Midbrain (tissue), 1 donor: ENCODE results near the gene ATP2C2.

ENCODE experiments used
- DNase-seq: peaks from one replicate; lab custom pipeline; 2025; lab: John Stamatoyannopoulos, UW

The ATP2C2 gene

DNA sequence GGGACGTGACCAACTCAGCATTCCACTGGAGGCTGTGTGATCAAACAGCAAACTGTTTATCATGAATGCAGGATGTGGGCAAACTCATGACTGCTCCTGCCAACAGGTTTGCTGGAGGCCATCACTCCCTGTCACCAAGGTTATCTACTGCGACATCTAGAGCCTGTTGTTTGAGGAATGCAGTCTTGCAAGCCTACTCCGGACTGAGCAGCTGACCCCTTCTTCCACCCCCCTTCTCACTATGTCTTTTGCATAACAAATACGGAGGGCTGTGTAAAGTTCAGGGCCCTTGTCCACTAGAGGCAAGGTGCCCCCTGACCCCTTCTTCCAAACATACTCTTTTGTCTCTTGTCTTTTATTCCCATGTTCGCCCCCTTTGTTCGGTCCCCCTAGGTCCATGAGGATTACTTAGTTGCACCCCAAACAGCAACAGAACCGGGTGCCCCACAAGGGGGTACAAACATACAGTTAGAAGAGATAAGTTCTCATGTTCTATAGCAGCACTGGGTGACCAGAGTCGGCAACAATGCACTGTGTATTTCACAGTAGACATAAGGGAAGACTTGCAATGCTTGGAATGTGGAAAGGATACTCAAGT, 107.4 kb downstream of the ATP2C2 start:
- DNase-seq = no peak

DNA sequence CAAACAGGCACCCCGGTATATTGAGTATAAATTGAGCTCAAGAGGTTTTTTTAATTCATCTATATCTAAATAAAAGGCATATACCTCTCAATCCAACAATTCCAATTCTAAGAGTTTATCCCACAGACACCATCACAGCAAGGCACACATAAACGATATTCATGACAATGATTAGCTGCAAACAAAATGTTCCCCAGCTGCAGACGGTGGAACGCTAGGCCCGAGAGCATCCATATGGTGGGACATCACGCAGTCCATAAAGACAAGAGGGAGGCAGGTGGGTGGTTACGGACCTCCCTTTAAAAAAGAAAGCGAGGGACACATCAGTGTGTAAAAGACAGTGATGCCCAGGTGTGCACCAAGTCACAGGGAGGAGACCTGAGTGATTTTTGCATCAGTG, 108.1 kb downstream of the ATP2C2 start:
- no peak for DNase-seq

DNA sequence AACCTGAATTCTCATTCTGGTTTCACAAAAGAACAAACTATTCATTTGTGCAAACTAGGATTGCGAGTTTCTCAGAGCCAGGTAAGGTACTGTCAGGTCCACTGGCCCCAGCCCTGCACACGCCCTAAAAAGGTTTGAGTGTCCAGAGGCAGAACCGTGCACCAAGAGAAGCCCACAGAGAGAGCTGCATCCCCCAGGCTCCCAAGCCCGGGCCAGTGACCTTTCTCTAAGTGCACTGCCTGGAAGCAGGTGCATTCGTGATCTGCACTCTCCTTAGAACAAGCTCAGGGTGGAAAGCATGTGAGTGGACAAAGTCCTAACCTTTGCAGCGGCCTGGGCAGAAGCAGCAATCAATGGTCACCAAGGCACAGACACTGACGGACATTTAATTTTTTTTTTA, 109.3 kb downstream of the ATP2C2 start:
- no peak for DNase-seq

DNA sequence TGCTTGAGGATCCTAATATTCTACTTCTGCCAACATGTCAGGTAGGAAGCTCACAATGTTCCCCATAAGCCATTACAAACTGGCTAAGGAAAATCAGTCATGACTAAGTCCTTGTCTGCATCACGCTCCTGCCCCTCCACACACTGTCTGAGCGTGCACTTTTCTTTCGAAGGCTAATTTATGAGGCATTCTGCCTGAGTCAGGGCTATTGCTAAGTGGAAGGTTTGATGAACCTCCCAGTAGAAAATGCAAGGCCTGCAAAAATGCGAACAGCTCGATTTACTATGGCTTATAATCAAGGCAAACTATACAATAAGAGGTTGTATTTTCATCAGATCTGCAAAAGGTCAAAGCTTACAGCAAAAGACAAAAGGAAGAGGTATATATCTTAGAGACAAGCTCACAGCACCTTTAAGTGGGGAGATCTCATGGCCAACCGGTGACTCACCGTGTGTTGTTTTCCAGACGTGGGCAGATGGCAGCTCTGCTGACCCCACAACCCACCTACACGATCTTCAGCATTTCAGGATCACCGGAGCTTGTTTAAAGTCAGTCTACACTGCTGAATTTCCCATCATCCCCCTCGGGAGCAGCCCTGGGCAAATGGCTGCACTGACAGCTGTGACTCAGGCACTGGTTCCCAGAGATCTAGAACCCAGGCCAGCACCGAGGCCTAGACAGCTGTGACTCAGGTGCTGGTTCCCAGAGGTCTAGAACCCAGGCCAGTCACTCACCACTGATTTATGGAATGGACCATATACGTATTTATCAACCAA, 110.0 kb downstream of the ATP2C2 start:
- no peak for DNase-seq

DNA sequence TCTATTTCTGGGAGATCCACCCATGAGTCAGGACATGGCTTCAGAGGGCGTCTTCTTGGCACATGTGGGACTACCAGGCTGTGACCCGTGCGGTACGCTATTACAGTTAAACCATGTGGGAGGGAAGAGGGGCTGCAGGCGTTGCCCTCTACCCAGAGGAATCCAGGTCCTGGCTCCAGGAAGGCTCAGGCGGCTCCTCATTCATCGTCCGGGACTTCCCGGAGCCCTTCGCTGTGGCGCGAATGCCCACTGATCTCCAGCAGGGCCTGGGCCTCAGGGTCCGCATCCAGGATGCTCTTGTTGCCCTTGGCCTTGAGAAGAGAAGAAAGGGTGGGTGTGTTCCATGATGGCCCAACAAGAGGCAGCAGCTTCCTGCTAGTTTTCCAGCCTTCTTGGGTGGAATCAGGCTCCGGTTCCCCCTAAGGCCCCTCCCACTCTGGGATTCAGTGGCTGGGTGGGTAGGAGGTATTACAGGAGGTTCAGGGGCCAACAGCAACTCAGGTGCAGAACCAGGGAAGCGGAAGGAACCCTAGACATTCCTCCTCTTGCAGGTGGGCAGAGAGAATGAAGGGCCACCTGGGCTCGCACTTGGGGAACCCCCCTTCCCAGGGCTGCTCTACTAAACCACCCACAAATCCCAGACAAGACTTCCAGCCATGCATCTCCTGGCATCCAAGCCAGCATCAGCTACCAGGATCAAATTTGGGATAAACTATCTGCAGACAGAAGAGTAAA, 111.5 kb downstream of the ATP2C2 start:
- no peak for DNase-seq

DNA sequence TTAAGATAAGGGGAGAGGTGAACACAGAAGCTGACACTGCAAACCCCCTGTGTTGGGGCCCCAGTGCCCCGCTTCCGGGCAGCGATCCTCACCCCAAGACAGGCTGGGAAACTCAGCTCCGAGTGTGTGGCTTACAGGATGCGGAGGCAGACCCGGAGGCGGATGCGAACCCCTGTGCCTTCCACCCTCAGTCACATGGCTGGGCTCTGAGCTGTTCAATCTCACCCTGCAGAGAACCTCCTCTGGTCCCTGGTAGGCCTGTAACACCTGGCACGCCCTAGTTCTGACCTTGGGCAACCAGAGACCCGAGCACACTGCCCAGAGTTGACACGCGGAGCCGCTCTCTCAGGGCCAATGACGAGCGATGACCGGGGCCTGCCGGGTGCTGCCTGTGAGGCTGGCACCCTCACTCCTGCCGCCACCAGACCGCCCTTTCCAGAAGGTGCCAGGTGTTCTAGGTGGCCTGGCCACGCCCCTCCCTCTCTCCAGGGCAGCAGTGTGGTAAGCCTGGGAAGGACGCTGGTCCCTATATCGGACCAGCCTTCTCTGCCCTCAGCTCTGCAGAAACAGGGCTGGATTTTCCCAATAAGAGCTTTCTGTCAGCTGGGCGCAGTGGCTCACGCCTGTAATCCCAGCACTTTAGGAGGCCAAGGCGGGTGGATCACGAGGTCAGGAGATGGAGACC, 112.9 kb downstream of the ATP2C2 start:
- DNase-seq = no peak

DNA sequence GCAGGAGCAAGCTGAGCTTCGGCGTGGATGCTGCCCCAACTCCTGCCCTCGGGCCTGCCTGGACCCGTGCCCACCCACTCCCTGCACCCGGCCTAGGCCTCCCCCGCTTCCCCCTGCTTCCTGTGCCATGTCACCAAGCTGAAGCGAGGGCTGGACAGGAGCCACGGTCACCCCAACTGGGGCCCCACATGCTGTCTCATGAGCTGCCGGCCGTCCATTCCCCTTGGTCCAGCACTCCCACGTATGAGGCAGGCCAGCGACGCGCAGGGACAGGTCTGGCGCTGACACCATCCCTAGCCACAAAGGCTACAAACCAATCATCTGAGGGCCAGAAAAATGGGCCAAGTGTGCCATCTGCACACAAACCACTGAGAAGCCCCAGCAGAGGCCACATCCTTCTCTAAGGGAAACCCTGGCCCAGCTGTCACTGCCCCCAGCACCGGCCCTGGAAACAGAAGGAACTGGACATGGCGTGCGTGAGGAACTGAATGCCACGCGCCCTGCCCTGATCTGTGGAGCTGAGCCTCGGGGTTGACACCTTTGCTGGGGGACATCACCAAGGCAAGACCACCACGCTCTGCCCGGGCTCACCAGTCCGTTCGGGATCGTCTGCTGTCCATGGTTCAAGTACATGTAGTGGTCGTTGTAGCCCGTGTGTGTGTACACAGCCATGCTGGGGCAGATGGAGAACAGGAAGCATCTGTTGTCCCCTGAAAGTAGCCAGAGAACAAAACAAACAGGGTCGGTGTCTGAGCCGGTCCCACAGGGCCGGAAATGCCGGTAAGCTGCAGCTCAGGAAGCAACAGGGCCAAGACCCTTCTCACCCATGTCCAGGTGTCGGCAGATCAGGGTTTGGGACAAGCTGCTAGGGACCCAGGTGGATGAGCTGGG, 113.9 kb downstream of the ATP2C2 start:
- peak; percentile 19 for DNase-seq

DNA sequence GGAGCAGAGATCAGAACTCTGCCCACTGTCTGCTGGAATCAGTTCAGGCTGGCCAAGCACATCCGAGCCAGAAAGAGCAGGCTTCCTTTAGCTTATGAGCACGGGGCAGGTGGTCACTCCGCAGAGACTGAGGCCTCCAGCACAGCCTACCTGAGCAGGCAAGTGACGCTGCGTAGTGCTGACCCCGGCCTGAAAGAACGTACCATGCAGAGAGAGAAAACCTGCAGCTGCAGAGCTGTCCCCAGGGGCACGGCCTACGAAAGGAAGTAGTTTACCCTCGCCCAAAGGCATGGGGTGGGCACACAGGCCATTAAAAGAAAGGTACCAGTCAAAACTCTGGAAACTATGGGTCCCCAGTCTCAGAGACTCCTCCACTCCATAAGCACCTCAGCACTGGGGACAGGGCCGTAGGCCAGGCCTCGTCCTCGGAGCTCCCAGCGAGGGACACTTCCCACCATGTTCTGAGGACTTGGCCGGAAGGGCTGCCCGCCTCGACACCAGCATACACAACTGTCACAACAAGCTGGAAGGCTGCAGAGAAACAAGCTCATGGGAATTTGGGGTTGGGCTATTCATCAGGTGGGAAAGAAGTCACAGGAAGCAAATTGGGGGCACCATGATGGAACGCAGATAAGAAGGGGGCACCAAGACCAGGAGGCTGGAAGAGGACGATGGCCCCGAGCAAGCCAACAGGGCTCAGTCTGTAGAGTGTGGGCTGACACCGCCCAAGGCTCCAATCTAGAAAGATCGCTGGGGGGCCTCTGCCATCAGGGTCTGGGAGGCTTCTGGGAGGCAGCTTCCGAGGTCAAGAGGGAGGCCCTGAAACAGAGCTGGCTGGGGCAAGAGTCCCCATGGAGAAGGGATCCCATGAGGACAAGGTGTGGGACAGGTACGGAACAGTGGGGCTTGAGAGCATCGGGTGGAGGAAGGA, 114.9 kb downstream of the ATP2C2 start:
- no peak for DNase-seq

DNA sequence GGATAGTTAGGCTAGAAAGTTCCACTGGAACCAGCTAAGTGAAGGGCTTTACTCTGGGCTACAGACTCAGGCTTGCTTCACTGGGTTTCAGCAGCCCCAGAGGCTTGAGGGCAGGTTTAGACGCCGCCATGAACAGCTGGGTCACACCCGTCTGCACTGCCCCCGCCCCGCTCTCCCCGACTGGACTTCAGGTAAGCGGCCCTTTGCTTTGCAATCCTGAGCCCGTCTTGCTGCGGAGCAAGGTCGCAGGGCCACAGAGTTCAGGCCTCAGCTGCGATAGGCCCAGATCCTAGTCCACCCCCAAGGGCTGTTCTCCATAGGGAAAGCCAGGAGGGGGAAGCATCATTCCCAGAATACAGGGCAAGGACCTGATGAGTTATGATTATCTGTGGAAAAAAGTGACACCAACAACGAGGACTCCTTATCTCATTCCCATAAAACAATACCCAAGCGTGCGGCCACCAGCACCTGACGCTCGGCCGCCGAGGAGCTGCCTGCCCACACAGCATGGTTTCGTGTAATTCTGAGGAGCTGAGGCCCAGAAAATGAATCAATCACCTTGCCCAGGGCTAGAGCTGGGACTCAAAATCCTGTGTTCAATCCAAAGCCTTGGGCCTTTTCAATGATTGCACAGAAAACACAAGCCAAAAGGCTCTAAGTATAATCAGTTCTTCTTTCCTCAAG, 115.7 kb downstream of the ATP2C2 start:
- DNase-seq = no peak

DNA sequence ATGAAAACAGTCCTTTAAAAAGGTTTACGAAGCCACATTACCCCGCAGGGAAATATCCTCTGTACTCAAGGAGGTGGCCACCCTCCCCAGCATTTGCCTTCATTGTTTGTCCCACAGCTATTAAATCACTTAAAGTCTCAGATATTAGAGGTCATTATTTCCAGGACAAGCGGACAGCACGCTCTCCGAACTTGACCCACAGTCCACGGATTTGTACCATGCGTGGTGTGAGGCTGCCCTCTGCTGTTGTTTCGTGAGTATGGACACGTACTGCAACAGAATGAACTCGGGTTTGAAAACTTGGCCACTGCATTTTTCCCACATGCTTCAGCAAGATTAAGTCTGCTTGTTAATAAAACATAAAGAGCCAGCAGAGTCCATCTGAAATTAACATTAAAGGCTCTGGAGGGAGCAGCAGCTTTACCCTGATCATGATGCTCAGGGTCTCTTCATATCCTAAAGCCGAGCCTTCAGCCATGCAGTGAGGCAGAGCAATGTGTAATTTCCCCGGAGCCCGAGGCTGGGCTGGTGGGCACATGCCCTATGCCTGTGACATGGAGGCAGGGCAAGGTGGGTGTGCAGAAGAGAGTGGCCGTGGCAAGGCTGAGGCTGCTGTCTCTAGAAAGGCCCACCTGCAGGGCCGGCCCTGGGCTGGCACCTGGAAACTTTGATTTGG, 116.4 kb downstream of the ATP2C2 start:
- DNase-seq = peak; percentile 85

DNA sequence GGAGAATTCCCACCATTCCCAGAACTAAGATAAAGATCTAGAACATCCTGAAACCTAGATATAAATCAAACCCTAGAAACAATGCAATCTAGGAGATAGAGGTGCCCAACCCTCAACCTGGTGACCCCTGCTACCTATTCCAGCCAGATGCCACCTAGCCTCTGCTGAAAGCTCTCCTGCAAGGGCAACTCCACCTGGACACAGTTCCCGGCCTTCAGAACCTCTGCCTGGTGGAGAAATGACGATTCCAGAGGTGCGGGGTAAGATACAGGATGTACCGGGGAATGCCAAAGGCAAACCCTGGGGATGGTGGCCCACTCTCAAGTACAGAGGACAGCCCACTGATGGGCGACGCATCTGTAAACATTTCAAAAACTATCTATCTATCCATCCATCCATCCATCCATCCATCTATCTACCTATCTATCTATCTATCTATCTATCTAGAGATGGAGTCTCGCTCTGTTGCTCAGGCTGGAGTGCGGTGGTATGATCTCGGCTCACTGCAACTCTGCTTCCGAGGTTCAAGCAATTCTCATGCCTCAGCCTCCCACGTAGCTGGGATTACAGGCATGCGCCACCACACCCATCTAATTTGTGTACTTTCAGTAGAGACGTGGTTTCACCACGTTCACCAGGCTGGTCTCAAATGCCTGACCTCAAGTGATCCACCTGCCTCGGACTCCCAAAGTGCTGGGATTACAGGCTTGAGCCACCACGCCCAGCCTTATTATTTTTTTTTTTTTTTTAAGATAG, 117.1 kb downstream of the ATP2C2 start:
- DNase-seq = no peak

DNA sequence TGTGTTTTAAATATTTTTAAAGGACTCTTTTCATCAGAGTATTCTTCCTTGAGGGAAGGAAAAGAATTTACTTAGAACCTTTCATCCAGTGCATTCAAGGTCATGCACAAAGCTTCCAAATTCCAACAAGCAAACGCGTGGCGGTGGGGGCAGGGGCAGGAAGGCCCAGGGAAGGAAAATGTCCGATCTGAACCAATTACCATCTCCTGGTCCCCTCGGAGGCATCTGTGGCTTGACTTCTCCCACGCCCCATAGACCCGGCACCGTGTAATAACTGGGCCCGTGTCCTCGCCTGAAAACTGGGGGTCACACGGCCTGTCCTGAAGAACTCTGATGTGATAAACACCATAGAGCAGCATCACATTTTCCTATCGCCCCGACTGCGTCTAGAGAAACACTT, 117.8 kb downstream of the ATP2C2 start:
- no peak for DNase-seq

DNA sequence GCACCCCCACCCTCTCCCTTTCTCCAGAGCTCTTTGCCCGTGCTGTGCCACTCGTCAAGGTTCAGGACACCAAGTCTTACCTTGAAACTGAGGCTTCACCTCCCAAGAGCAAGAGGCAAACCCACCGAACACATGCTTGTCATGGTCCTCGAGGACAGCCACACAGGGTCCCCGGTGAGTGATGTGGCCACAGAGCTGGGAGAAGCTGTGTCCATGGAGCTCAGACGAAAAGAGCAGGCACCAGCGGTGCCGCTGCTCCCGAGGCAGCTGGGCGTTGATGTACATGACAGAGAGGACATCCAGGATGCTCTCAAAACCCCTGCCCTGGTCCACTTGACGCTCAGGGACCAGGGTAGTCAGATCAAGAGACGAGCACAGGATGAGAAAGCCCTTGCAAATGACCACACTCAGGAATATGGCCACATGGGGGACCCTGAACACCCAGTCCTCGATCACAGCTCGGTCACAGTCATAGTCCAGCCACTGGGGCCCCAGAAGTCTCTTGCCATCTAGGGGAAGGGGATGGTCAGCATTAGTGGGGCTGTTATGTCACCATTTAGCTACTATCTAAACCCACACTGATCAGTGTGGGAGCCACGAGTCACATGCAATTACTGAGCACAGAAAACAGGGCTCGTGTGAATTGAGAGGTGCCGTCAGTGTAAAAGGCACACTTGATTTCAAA, 118.4 kb downstream of the ATP2C2 start:
- no peak for DNase-seq

DNA sequence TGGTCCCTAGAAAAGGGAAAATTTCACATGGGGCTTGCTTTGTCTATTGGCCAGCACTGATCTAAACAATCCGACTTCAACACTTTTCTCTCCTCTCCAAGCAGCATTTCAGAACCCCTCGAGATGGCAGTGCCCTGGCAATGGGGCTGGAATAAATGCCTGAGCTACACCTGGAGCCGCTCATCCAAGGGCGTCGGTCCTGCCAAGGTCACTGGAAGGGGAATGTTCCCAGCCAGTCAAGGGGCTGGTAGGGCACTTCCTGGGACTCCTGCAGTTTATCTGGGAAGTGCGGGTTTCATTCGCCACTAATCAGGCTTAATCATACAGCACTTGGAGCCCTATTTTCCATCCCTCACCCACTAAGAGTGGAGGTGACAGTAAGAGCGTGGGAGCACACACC, 119.0 kb downstream of the ATP2C2 start:
- DNase-seq = no peak

DNA sequence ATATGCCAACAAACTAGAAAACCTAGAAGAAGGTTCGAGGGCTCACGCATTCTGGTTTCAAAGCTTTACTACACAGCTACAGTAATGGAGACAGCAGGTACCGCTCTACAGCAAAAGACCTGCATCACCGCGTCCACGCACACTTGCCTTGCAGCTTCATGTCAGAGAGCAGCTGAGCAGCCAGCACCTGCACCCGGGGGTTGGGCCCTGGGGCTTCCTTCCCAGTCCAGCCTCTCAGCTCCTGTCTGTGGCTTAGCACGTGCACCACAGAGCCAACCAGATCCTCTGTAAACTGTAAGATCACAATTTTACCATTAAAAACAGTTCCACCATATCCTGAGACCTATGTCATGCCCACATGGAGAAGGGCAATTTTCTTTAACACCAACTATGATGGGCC, 120.8 kb downstream of the ATP2C2 start:
- DNase-seq = no peak

DNA sequence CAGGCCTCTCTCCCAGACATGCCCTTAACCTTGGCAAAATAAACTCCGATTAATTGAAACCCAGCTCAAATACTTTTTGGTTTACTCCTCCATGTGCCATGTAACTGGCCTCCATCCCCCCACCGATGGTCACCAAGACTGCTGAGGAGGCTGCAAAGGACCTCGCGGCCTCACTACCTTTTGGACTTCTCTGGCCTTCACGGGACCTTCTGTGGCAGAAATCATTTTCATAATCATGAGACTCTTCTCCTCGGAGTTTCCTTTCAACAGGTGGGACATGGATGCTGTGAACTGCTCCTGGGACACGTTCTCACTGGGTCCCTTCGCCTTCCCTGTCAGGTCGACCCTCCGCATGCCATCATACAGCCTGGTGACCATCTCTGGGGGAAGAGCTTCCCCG, 127.2 kb downstream of the ATP2C2 start:
- no peak for DNase-seq

DNA sequence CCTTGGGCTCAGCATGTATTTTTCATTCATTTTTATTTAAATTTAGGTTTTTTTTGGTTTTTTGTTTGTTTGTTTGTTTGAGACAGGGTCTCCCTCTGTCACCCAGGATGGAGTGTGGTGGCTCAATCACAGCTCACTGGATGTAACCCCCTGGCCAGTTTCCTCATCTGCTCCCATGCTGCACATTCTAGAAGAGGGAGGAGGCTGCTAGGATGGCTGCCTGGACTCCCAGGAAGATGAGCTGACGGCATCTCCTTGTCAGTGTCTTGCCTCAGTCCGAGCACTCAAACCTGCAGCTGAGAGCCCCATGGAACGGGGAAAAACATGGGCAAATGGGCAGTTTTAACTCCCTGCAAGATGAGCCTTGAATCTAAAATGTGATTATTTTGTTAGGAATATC, 128.7 kb downstream of the ATP2C2 start:
- no peak for DNase-seq
